Stomach (tissue), 9 donors: Measurements from ENCODE around the gene PINLYP. TPM values are rescaled to one million over a fixed set of nuclear protein-coding genes. Genes with fewer than 3 reads are reported as not detected.

Source experiments
- DNase-seq, 2 donors: peaks; one replicate each; pipeline versions ENCODE4 v3.0.0 to v3.0.0-alpha.2; 2013 to 2019
- H3K27ac ChIP-seq, 5 donors: fragments of 200-600 bp in 4 of 5; sonication (generic) in 4 of 5; one replicate each; pipeline ENCODE4 v1.5.1; 2013 to 2019; ENCODE audit warnings: mild to moderate bottlenecking in 1 of 5, moderate library complexity in 1 of 5
- H3K27me3 ChIP-seq, 3 donors: fragments of 200-600 bp; sonication (generic); one replicate each; pipeline ENCODE4 v1.5.1; 2017 to 2019; ENCODE audit warnings: mixed run types in 1 of 3
- H3K36me3 ChIP-seq, 4 donors: fragments of 200-600 bp; sonication (generic); 1 replicate in 3 of 4; 2 replicates in 1 of 4; pipeline ENCODE4 v1.5.1; 2016 to 2019
- H3K4me1 ChIP-seq, 4 donors: fragments of 200-600 bp; sonication (generic); one replicate each; pipeline ENCODE4 v1.5.1; 2016 to 2019
- H3K4me3 ChIP-seq, 4 donors: fragments of 200-600 bp; sonication (generic) in 3 of 4; one replicate each; pipeline ENCODE4 v1.5.1; 2016 to 2019; ENCODE audit warnings: mild to moderate bottlenecking in 1 of 4
- H3K9me3 ChIP-seq, 4 donors: fragments of 200-600 bp; sonication (generic); one replicate each; pipeline ENCODE4 v1.5.1; 2016 to 2019
- CTCF ChIP-seq, 7 experiments: fragments of 450-650 bp in 4 of 7; fragments of 200-600 bp in 3 of 7; sonication (generic) in 3 of 7; IDR thresholded peaks; one replicate each; pipeline ENCODE4 v1.5.1; 2016 to 2019; ENCODE audit warnings: antibody characterized with exemption in 7 of 7, control low read depth in 2 of 7, mild to moderate bottlenecking in 1 of 7
- EP300 ChIP-seq: sonication (generic); formaldehyde crosslinking; IDR thresholded peaks from one replicate; pipeline ENCODE4 v1.6.1; 2017; ENCODE audit warnings: antibody characterized with exemption
- POLR2A ChIP-seq, 4 donors: fragments of 450-650 bp; IDR thresholded peaks; one replicate each; pipeline ENCODE4 v1.6.1; 2016; ENCODE audit warnings: antibody characterized with exemption in 4 of 4, control low read depth in 2 of 4, mild to moderate bottlenecking in 1 of 4, moderate library complexity in 1 of 4
- POLR2AphosphoS5 ChIP-seq, 3 donors: sonication (generic); formaldehyde crosslinking; IDR thresholded peaks; one replicate each; pipeline ENCODE4 v1.6.1; 2016; ENCODE audit warnings: antibody characterized with exemption in 3 of 3
- WGBS, 5 donors: extraction: QIAGEN DNeasy Blood & Tissue Kit in 3 of 5; methylation state at CpG; one replicate each; pipeline versions ENCODE4 v1.1.5 to v1.1.7; 2013 to 2018; 5-methylcytosine and 5-hydroxymethylcytosine counted together
- intact Hi-C: fragments of 100-400 bp; cut with DNase I; formaldehyde crosslinking; loops from one replicate; pipeline ENCODE4 v1.15.1; 2023; ENCODE audit warnings: low total_unique reads
- polyA plus RNA-seq, 3 donors: library from polyadenylated mRNA; stranded (reverse); fragments of 200-250 nt; gene quantifications; one replicate each; pipeline ENCODE4 v1.2.3, GENCODE V29; 2013
- total RNA-seq, 5 donors: library from RNA; depleted of rRNA; stranded (reverse); fragments of >200 nt; gene quantifications; one replicate each; pipeline versions ENCODE4 v1.1.0 to v1.2.3, GENCODE V29; 2014 to 2016
- donor health status: healthy with polysubstance abuse.
- donor health status: Bipolar disorder and iron deficiency.
- donor health status: healthy.

Gene PINLYP
- total and polyA plus RNA-seq, 8 donors, result 0.14 to 18.7 (median 8.0) TPM; not detected in 1

- no peaks in the 10 kb centered on the region for H3K9me3 ChIP-seq
- intact Hi-C loops, result loop anchor here (10.0 kb wide), 1 partner anchor 101 kb away; no protein-coding TSS in a partner anchor
- DNase-seq, result no peak
- H3K4me3 ChIP-seq, result no peak overlapping the region
- no peak overlapping the region for H3K27ac ChIP-seq
- WGBS, 5 donors, result 57 to 91% (median 81%) methylated on average over 3 to 4 of the region's 4 CpGs
- peaks cover 35 to 94% (median 93%) of the 10 kb centered on the region in 4 donors for H3K36me3 ChIP-seq
- TF ChIP-seq POLR2AphosphoS5 (IDR thresholded peaks at IDR 0.05) (no peak), POLR2A (IDR thresholded peaks at IDR 0.05) (no peak), CTCF (IDR thresholded peaks at IDR 0.05) (no peak), EP300 (no peak)
- H3K27me3 ChIP-seq, result no peaks in the 10 kb centered on the region
- H3K4me1 ChIP-seq, result no peaks in the 10 kb centered on the region
These were observed 21.9 kb upstream of the PINLYP start for GRCh38 chr19:43553656-43554055.

GRCh38 chr19:43554317-43554895, 21.2 kb upstream of the PINLYP start:
- no peak overlapping the region for H3K4me3 ChIP-seq
- intact Hi-C loops, result loop anchor here (10.0 kb wide), 1 partner anchor 100 kb away; no protein-coding TSS in a partner anchor
- no peaks in the 10 kb centered on the region for H3K9me3 ChIP-seq
- no peaks in the 10 kb centered on the region for H3K4me1 ChIP-seq
- H3K27ac ChIP-seq, result no peak overlapping the region
- H3K36me3 ChIP-seq, result peaks cover 35 to 98% (median 89%) of the 10 kb centered on the region in 4 donors
- DNase-seq, result no peak
- no peak for TF ChIP-seq POLR2A (IDR thresholded peaks at IDR 0.05)
- WGBS, 5 donors, result 95 to 98% (median 97%) methylated on average over 14 to 15 of the region's 15 CpGs
- no peaks in the 10 kb centered on the region for H3K27me3 ChIP-seq

- no peak overlapping the region for H3K4me3 ChIP-seq
- 29 to 38% (median 33%) methylated on average over 8 of the region's 8 CpGs for WGBS, 5 donors
- no peaks in the 10 kb centered on the region for H3K27me3 ChIP-seq
- DNase-seq, result peak; percentile 78 to 91
- H3K9me3 ChIP-seq, result no peaks in the 10 kb centered on the region
- TF ChIP-seq POLR2AphosphoS5 (IDR thresholded peaks at IDR 0.05), result no peak
- peak in 5 of 7 experiments; percentile 14 to 63 (median 53) for TF ChIP-seq CTCF (IDR thresholded peaks at IDR 0.05)
- no peak overlapping the region for H3K27ac ChIP-seq
- peaks cover 34 to 98% (median 89%) of the 10 kb centered on the region in 4 donors for H3K36me3 ChIP-seq
- intact Hi-C loops, result loop anchor here (10.0 kb wide), 1 partner anchor 100 kb away; no protein-coding TSS in a partner anchor
- no peaks in the 10 kb centered on the region for H3K4me1 ChIP-seq
These were observed 20.3 kb upstream of the PINLYP start for GRCh38 chr19:43555185-43555770.

GRCh38 chr19:43560687-43561086, 14.9 kb upstream of the PINLYP start:
- peaks cover 0 to 25% (median 10%) of the 10 kb centered on the region in 4 donors for H3K4me1 ChIP-seq
- TF ChIP-seq POLR2A (IDR thresholded peaks at IDR 0.05) (no peak), EP300 (no peak), POLR2AphosphoS5 (IDR thresholded peaks at IDR 0.05) (no peak), CTCF (IDR thresholded peaks at IDR 0.05) (no peak)
- H3K27ac ChIP-seq, result peak overlapping the region in 1 of 5 donors; percentile 78
- peaks cover 8 to 63% (median 50%) of the 10 kb centered on the region in 4 donors for H3K36me3 ChIP-seq
- no peak overlapping the region for H3K4me3 ChIP-seq
- H3K27me3 ChIP-seq, result no peaks in the 10 kb centered on the region
- WGBS, 5 donors, result 76 to 86% (median 80%) methylated on average over 6 of the region's 6 CpGs
- H3K9me3 ChIP-seq, result no peaks in the 10 kb centered on the region
- no peak for DNase-seq
- intact Hi-C loops, result no loop called here
